Measurements from ENCODE around the gene ACSBG1. TPM values are rescaled to one million over a fixed set of nuclear protein-coding genes. Genes with fewer than 3 reads are reported as not detected.

Gene ACSBG1
- polyA plus RNA-seq, 1 experiment: not detected

DNA sequence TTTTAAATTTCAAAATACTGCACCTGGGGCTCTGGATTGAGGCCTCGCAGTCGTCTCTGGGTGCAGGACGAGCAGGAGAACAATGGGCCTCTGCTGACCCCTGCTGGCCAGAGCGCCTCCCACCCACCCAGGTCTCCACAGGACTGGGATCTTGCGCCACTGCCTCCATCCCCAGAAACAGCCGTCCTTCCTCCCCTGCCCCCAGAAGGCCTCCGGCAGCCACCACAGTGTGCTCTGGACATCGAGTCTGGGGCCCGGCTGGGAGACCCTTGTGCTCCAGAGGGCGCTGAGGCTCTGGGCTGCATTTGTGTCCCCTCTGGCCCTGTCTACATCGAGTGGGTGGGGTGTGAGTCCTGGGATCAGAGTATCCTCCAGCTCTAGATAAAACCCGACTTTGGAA is 6.7 kb upstream of the ACSBG1 start:
- peak; percentile 33 for DNase-seq (ENCODE audit: low read depth, low spot score)
- Histone ChIP-seq H3K4me3 (ENCODE audit: low read depth, low read length) (no peak overlapping the region), H3K9me3 (ENCODE audit: control insufficient read depth, insufficient read depth, low read length) (no peaks in the 10 kb centered on the region), H3K27ac (ENCODE audit: low read depth, low read length) (no peak overlapping the region), H3K27me3 (ENCODE audit: control insufficient read depth, insufficient read depth, low read length) (peaks cover 21% of the 10 kb centered on the region)
- POLR2A ChIA-PET: interaction anchor here (0.7 kb wide), 1 partner anchor 276 kb away, joined by 4 read pairs; no protein-coding TSS in a partner anchor
- TF ChIP-seq, protein P1, sequence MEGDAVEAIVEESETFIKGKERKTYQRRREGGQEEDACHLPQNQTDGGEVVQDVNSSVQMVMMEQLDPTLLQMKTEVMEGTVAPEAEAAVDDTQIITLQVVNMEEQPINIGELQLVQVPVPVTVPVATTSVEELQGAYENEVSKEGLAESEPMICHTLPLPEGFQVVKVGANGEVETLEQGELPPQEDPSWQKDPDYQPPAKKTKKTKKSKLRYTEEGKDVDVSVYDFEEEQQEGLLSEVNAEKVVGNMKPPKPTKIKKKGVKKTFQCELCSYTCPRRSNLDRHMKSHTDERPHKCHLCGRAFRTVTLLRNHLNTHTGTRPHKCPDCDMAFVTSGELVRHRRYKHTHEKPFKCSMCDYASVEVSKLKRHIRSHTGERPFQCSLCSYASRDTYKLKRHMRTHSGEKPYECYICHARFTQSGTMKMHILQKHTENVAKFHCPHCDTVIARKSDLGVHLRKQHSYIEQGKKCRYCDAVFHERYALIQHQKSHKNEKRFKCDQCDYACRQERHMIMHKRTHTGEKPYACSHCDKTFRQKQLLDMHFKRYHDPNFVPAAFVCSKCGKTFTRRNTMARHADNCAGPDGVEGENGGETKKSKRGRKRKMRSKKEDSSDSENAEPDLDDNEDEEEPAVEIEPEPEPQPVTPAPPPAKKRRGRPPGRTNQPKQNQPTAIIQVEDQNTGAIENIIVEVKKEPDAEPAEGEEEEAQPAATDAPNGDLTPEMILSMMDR (IDR thresholded peaks at IDR 0.05; ENCODE audit: low read depth, low read length): peak; percentile 89
- CTCF ChIA-PET: interaction anchor here (0.6 to 7.5 kb wide), 42 partner anchors 9 to 301 kb away, joined by 3 to 157 read pairs (median 5); partner anchors contain the start of genes CIB2 and SKIC8

DNA sequence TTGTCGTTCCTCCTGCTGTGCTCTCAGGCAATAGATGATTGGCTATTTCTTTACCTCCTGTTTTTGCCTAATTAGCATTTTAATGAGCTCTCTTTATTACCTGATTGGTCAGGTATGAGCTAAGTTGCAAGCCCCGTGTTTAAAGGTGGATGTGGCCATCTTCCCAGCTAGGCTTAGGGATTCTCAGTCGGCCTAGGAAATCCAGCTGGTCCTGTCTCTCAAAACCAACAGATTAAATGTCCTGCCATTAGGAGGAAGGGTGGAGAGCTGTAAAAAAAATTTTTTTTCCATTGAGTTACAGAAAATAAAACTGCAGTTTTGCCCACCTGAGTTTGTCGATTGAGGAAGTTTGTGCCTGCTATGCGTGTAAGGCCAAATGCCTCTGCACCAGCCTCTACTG is 5.4 kb upstream of the ACSBG1 start:
- Histone ChIP-seq H3K27ac (ENCODE audit: low read depth, low read length) (no peak overlapping the region), H3K4me3 (ENCODE audit: low read depth, low read length) (no peak overlapping the region), H3K9me3 (ENCODE audit: control insufficient read depth, insufficient read depth, low read length) (no peaks in the 10 kb centered on the region), H3K27me3 (ENCODE audit: control insufficient read depth, insufficient read depth, low read length) (peaks cover 30% of the 10 kb centered on the region)
- TF ChIP-seq, protein P1 (IDR thresholded peaks at IDR 0.05; ENCODE audit: low read depth, low read length): no peak
- ChIA-PET POLR2A (no interaction called here), CTCF (interaction anchor here (0.6 to 7.5 kb wide), 33 partner anchors 9 to 294 kb away, joined by 3 to 157 read pairs (median 7); partner anchors contain the start of genes CIB2 and SKIC8)
- DNase-seq (ENCODE audit: low read depth, low spot score): no peak

DNA sequence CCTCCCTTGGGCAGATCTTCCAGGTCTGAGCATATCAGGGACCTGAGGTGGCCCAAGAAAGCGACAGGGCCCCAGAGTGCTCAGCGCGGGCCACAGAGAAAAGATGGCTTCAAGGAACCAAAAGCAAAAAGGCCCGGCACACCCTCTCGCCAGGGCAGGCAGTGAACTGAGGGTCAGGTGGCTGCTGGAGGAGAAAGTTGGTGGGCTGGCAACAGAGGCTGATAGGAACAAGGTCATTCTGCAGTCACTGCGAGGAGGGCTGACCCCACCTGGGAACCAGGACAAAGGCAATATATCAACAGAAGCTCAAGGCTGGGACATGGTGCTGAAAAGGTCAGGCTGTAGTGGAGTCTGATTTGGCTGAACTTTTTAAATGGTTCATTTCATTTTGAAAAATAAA is 2.8 kb upstream of the ACSBG1 start:
- TF ChIP-seq, protein P1 (IDR thresholded peaks at IDR 0.05; ENCODE audit: low read depth, low read length): no peak
- ChIA-PET CTCF (interaction anchor here (1.0 kb wide), 1 partner anchor 124 kb away, joined by 9 read pairs; no protein-coding TSS in a partner anchor), POLR2A (no interaction called here)
- Histone ChIP-seq H3K4me3 (ENCODE audit: low read depth, low read length) (no peak overlapping the region), H3K27ac (ENCODE audit: low read depth, low read length) (no peak overlapping the region), H3K9me3 (ENCODE audit: control insufficient read depth, insufficient read depth, low read length) (no peaks in the 10 kb centered on the region), H3K27me3 (ENCODE audit: control insufficient read depth, insufficient read depth, low read length) (peaks cover 35% of the 10 kb centered on the region)
- no peak for DNase-seq (ENCODE audit: low read depth, low spot score)

DNA sequence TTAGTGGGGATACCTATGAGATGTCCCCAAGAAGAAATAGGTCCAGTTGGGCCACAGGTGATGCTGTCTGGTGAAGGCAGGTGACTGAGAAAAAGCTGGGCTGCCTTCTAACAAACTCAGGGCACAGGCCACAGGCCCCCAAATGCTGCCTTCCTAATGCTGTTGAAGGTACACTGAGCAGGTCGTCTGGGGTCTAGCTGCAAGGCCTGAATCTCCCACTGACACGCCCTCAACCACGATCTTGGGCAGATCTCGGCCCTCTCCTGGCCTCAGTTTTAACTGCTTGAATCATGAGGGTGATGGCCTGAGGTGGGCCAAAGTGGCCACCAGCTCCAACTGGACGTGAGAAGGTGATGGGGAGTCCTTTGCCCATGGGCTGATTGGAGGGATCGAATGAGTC is 2.1 kb upstream of the ACSBG1 start:
- no peak overlapping the region for H3K27ac ChIP-seq (ENCODE audit: low read depth, low read length)
- no peak overlapping the region for H3K4me3 ChIP-seq (ENCODE audit: low read depth, low read length)
- ChIA-PET CTCF (interaction anchor here (0.7 kb wide), 1 partner anchor 129 kb away, joined by 5 read pairs; no protein-coding TSS in a partner anchor), POLR2A (no interaction called here)
- TF ChIP-seq, protein P1 (IDR thresholded peaks at IDR 0.05; ENCODE audit: low read depth, low read length): no peak
- H3K9me3 ChIP-seq (ENCODE audit: control insufficient read depth, insufficient read depth, low read length): no peaks in the 10 kb centered on the region
- DNase-seq (ENCODE audit: low read depth, low spot score): no peak
- peaks cover 36% of the 10 kb centered on the region for H3K27me3 ChIP-seq (ENCODE audit: control insufficient read depth, insufficient read depth, low read length)

DNA sequence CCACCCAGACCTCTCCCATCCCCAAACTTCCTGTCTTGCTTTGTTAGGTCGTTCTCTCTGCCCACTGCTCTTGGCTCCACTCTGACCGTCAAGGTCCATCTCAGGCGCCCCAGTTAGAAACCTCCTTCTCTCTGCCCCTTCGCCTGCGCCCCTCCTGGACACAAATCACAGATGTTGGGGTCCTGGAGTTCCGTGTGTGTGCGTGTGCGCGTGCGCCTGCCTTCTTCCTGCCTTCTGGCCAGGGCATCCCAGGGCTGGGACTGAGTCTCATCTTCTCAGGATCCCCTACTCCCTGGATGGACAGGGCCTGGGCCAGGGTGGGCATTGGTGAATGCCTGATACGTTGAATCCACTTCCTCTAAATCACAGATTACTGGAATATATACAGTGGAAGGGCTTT is 869 bp downstream of the ACSBG1 start:
- Histone ChIP-seq H3K27me3 (ENCODE audit: control insufficient read depth, insufficient read depth, low read length) (peaks cover 45% of the 10 kb centered on the region), H3K27ac (ENCODE audit: low read depth, low read length) (no peak overlapping the region), H3K9me3 (ENCODE audit: control insufficient read depth, insufficient read depth, low read length) (no peaks in the 10 kb centered on the region), H3K4me3 (ENCODE audit: low read depth, low read length) (no peak overlapping the region)
- POLR2A ChIA-PET: no interaction called here
- no peak for DNase-seq (ENCODE audit: low read depth, low spot score)
- CTCF ChIA-PET: no interaction called here
- TF ChIP-seq, protein P1 (IDR thresholded peaks at IDR 0.05; ENCODE audit: low read depth, low read length): no peak
